D721Med (cell line): ENCODE results near the gene TTC16.

ENCODE experiments used
- DNase-seq: peaks from one replicate; pipeline ENCODE4 v3.0.0; 2011; ENCODE audit warnings: low spot score; ENCODE audit not compliant: insufficient read length
- FAIRE-seq: peaks from 2 replicates; lab custom pipeline; 2011; peaks lifted over from hg19 to GRCh38; lab: Jason Lieb, UNC
- CTCF ChIP-seq: IDR thresholded peaks from 2 replicates; pipeline ENCODE4 v1.5.1; 2012; ENCODE audit warnings: mild to moderate bottlenecking, control low read depth; ENCODE audit not compliant: insufficient read depth; ENCODE audit errors: missing control alignments

Gene TTC16

GRCh38 chr9:127728808-127729207, 12.9 kb downstream of the TTC16 start:
- no peak for TF ChIP-seq CTCF
- FAIRE-seq = no peak
- DNase-seq = no peak

- FAIRE-seq (no peak), DNase-seq (no peak)
- TF ChIP-seq CTCF = no peak
Measured at GRCh38 chr9:127729522-127730256, 13.8 kb downstream of the TTC16 start.

- DNase-seq (no peak), FAIRE-seq (no peak)
- no peak for TF ChIP-seq CTCF
Measured at GRCh38 chr9:127730262-127730661, 14.4 kb downstream of the TTC16 start.

GRCh38 chr9:127730799-127731410, 15.0 kb downstream of the TTC16 start:
- no peak for DNase-seq
- TF ChIP-seq CTCF = no peak
- no peak for FAIRE-seq

GRCh38 chr9:127731938-127732337, 16.1 kb downstream of the TTC16 start:
- DNase-seq (no peak), FAIRE-seq (no peak)
- no peak for TF ChIP-seq CTCF

- FAIRE-seq = no peak
- no peak for TF ChIP-seq CTCF
- DNase-seq = no peak
Measured at GRCh38 chr9:127732444-127732843, 16.6 kb downstream of the TTC16 start.

GRCh38 chr9:127733614-127734013, 17.7 kb downstream of the TTC16 start:
- DNase-seq (no peak), FAIRE-seq (no peak)
- TF ChIP-seq CTCF = no peak
